IPS-15b (cell line): ENCODE measurements around the gene DNAJC15.

Source experiments
- H3K27me3 ChIP-seq: one replicate; pipeline ENCODE4 v1.6.1; 2013; ENCODE audit warnings: low read length; ENCODE audit not compliant: control insufficient read depth, insufficient read depth
- H3K36me3 ChIP-seq: one replicate; pipeline ENCODE4 v1.6.1; 2013; ENCODE audit warnings: low read length; ENCODE audit not compliant: control insufficient read depth, insufficient read depth
- H3K4me1 ChIP-seq: one replicate; pipeline ENCODE4 v1.6.1; 2013; ENCODE audit warnings: mild to moderate bottlenecking, low read length; ENCODE audit not compliant: control insufficient read depth, insufficient read depth
- H3K4me3 ChIP-seq: one replicate; pipeline ENCODE4 v1.5.1; 2013; ENCODE audit warnings: low read depth, low read length
- H3K9ac ChIP-seq: one replicate; pipeline ENCODE4 v1.6.1; 2013; ENCODE audit warnings: low read depth, mild to moderate bottlenecking, low read length
- H3K9me3 ChIP-seq: one replicate; pipeline ENCODE4 v1.6.1; 2013; ENCODE audit warnings: mild to moderate bottlenecking, low read length; ENCODE audit not compliant: control insufficient read depth, insufficient read depth

DNAJC15 gene

GRCh38 chr13:43122791-43123190 lies 99.4 kb downstream of the DNAJC15 start:
- Histone ChIP-seq H3K4me3 (no peak overlapping the region), H3K4me1 (peaks cover 4% of the 10 kb centered on the region), H3K36me3 (no peaks in the 10 kb centered on the region), H3K27me3 (no peaks in the 10 kb centered on the region), H3K9me3 (no peaks in the 10 kb centered on the region), H3K9ac (no peak overlapping the region)

GRCh38 chr13:43123856-43124255 lies 100.5 kb downstream of the DNAJC15 start:
- Histone ChIP-seq H3K9ac (no peak overlapping the region), H3K4me3 (no peak overlapping the region), H3K27me3 (no peaks in the 10 kb centered on the region), H3K36me3 (no peaks in the 10 kb centered on the region), H3K9me3 (no peaks in the 10 kb centered on the region), H3K4me1 (peaks cover 4% of the 10 kb centered on the region)

- Histone ChIP-seq H3K9me3 (no peaks in the 10 kb centered on the region), H3K36me3 (no peaks in the 10 kb centered on the region), H3K4me1 (peaks cover 4% of the 10 kb centered on the region), H3K27me3 (no peaks in the 10 kb centered on the region), H3K4me3 (no peak overlapping the region), H3K9ac (no peak overlapping the region)
Measured at GRCh38 chr13:43124490-43124889, 101.1 kb downstream of the DNAJC15 start.

- Histone ChIP-seq H3K9ac (no peak overlapping the region), H3K9me3 (no peaks in the 10 kb centered on the region), H3K4me3 (no peak overlapping the region), H3K36me3 (no peaks in the 10 kb centered on the region), H3K27me3 (no peaks in the 10 kb centered on the region), H3K4me1 (peaks cover 4% of the 10 kb centered on the region)
Measured at GRCh38 chr13:43126420-43126819, 103.0 kb downstream of the DNAJC15 start.

- H3K36me3 ChIP-seq, result no peaks in the 10 kb centered on the region
- no peak overlapping the region for H3K9ac ChIP-seq
- H3K4me3 ChIP-seq, result no peak overlapping the region
- H3K9me3 ChIP-seq, result no peaks in the 10 kb centered on the region
- peaks cover 4% of the 10 kb centered on the region for H3K4me1 ChIP-seq
- no peaks in the 10 kb centered on the region for H3K27me3 ChIP-seq
Measured at GRCh38 chr13:43127103-43127798, 103.9 kb downstream of the DNAJC15 start.

GRCh38 chr13:43127827-43128226 lies 104.4 kb downstream of the DNAJC15 start:
- Histone ChIP-seq H3K4me1 (peaks cover 7% of the 10 kb centered on the region), H3K36me3 (no peaks in the 10 kb centered on the region), H3K4me3 (no peak overlapping the region), H3K9me3 (no peaks in the 10 kb centered on the region), H3K27me3 (no peaks in the 10 kb centered on the region), H3K9ac (no peak overlapping the region)

DNA sequence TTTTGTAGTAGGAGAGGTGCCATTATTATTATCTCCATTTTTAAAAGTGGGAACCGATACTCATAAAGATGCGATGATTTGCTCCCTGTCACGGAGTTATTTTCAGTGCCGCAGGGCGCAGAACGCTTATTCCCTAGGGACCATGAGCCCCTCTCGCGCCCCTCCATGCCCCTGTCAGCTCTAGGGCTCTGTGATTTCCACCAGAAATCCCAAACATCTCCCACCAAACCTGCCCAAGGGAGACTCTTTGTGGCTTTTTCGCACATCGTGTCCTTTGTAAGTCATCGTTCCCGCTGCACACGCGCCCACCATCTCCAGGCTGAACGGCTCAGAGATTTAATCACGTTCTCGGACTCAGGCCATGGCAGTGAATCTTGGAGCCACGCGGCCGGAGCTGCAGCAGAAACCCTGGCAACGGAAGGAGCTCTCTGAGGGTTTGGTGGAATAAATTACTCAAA lies 105.1 kb downstream of the DNAJC15 start:
- no peaks in the 10 kb centered on the region for H3K36me3 ChIP-seq
- no peak overlapping the region for H3K4me3 ChIP-seq
- peaks cover 9% of the 10 kb centered on the region for H3K4me1 ChIP-seq
- no peak overlapping the region for H3K9ac ChIP-seq
- no peaks in the 10 kb centered on the region for H3K27me3 ChIP-seq
- H3K9me3 ChIP-seq, result no peaks in the 10 kb centered on the region

DNA sequence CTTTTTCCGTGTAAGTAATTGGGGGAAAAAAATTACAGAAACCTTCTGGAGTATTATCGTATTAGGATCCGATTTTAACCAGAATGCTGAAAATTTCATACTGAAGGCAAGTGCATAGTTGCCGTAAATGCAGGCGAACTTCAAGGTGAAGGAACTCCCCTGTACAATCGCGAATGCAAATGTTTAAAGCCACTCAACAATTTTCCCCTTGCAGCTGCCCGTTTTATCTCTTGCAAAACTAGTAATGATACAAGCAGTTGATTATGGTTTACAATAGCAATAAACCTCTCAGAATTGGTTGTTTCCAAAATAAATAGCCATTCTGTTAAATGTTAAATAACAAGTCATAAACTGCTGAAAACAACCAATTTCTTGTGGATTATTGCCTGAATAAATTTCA lies 105.7 kb downstream of the DNAJC15 start:
- no peaks in the 10 kb centered on the region for H3K36me3 ChIP-seq
- H3K9me3 ChIP-seq, result no peaks in the 10 kb centered on the region
- H3K27me3 ChIP-seq, result no peaks in the 10 kb centered on the region
- H3K4me3 ChIP-seq, result no peak overlapping the region
- H3K9ac ChIP-seq, result no peak overlapping the region
- peaks cover 11% of the 10 kb centered on the region for H3K4me1 ChIP-seq

DNA sequence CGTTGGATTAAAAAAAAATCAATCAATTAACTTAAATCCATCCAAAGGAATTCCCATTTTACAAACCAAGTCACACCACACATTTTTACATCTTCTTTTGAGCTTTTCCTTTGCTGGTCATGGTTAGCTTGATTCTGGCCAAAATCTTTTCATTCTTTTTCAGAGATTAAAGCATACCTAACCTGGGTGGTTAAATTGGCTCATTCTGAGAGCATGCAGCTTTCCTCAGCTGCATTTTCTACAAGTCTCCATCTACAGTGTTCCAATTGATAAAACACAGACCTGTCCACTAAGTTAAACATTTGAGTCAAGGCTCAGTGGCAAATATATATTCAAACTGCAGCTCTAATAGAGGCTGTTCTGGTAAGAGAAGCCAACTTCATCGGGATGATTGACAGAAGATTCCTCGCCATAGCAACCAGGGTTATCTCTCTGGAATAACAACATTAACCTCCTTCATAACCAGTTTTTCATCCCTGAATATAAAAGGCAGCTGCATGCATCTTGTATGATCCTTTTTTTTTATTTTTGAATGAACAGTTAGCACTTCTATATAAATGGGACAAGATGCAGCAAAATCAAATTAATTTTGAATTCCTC lies 106.2 kb downstream of the DNAJC15 start:
- no peaks in the 10 kb centered on the region for H3K9me3 ChIP-seq
- no peaks in the 10 kb centered on the region for H3K27me3 ChIP-seq
- peaks cover 12% of the 10 kb centered on the region for H3K4me1 ChIP-seq
- H3K36me3 ChIP-seq, result no peaks in the 10 kb centered on the region
- H3K4me3 ChIP-seq, result no peak overlapping the region
- no peak overlapping the region for H3K9ac ChIP-seq

GRCh38 chr13:43132257-43132656 lies 108.9 kb downstream of the DNAJC15 start:
- no peak overlapping the region for H3K9ac ChIP-seq
- no peaks in the 10 kb centered on the region for H3K36me3 ChIP-seq
- peaks cover 13% of the 10 kb centered on the region for H3K4me1 ChIP-seq
- no peaks in the 10 kb centered on the region for H3K27me3 ChIP-seq
- no peaks in the 10 kb centered on the region for H3K9me3 ChIP-seq
- H3K4me3 ChIP-seq, result no peak overlapping the region

DNA sequence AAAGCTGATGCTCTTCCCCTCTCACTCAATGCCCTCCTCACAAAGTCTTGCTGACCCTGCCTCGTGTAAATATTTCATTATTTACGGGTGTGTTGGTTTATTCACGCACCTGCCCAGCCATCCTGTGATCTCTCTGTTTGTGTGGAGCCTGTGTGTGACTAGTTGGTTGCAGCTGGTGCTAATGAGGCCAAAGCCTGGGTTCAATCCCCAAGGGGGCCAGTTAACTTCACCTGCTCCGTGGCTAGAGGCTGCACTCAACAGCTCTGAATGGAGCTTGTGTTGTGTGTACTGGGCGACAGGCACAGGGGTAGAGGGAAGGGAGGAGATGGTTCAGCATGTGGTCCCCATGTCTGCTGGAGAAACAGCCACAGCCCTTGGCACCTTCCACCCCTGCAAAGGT lies 109.5 kb downstream of the DNAJC15 start:
- Histone ChIP-seq H3K9ac (no peak overlapping the region), H3K27me3 (no peaks in the 10 kb centered on the region), H3K9me3 (no peaks in the 10 kb centered on the region), H3K4me1 (peaks cover 19% of the 10 kb centered on the region), H3K4me3 (no peak overlapping the region), H3K36me3 (no peaks in the 10 kb centered on the region)

GRCh38 chr13:43133792-43134191 lies 110.4 kb downstream of the DNAJC15 start:
- H3K9me3 ChIP-seq, result no peaks in the 10 kb centered on the region
- peaks cover 19% of the 10 kb centered on the region for H3K4me1 ChIP-seq
- no peaks in the 10 kb centered on the region for H3K36me3 ChIP-seq
- no peaks in the 10 kb centered on the region for H3K27me3 ChIP-seq
- no peak overlapping the region for H3K9ac ChIP-seq
- no peak overlapping the region for H3K4me3 ChIP-seq
